K562 (cell line): ENCODE measurements around the gene TMEM203. TPM values are rescaled to one million over a fixed set of nuclear protein-coding genes. Genes with fewer than 3 reads are reported as not detected.

Experiments
- ATF2 ChIP-seq: sonication (generic); formaldehyde crosslinking; IDR thresholded peaks from 2 replicates; pipeline ENCODE4 v1.8.1; 2022; ENCODE audit warnings: missing genetic modification reagents
- BCLAF1 ChIP-seq, 2 experiments: fragments of 450-650 bp in 1 of 2; IDR thresholded peaks; 2 replicates each; pipeline ENCODE4 v1.6.1; 2011 to 2017; ENCODE audit warnings: low read depth in 2 of 2, antibody characterized with exemption in 1 of 2, borderline replicate concordance in 1 of 2, low read length in 1 of 2, mild to moderate bottlenecking in 1 of 2, mixed read lengths in 1 of 2; ENCODE audit not compliant: control insufficient read depth in 1 of 2
- BHLHE40 ChIP-seq: IDR thresholded peaks from 2 replicates; pipeline ENCODE4 v1.6.1; 2011; ENCODE audit warnings: low read length, improper control_type of control experiment
- E4F1 ChIP-seq: fragments of 250-450 bp; sonication (Bioruptor Pico); IDR thresholded peaks from 2 replicates; pipeline ENCODE4 v1.5.0; 2021; ENCODE audit warnings: mild to moderate bottlenecking, borderline replicate concordance
- EGR1 ChIP-seq: fragments of 450-650 bp; conservative IDR thresholded peaks from 2 replicates; pipeline ENCODE4 v1.6.1; 2017; ENCODE audit warnings: mild to moderate bottlenecking
- GTF2F1 ChIP-seq: IDR thresholded peaks from 2 replicates; pipeline ENCODE4 v1.6.1; 2011; ENCODE audit warnings: low read depth, low read length, improper control_type of control experiment
- KDM4B ChIP-seq, 2 experiments: fragments of 450-650 bp in 1 of 2; sonication (generic) in 1 of 2; IDR thresholded peaks; 2 replicates each; pipeline ENCODE4 v1.6.1; 2016 to 2017; ENCODE audit warnings: borderline replicate concordance in 2 of 2, antibody characterized with exemption in 1 of 2, low read depth in 1 of 2, mild to moderate bottlenecking in 1 of 2
- PML ChIP-seq: IDR thresholded peaks from 2 replicates; pipeline ENCODE4 v1.6.1; 2012; ENCODE audit warnings: low read length, inconsistent platforms
- POLR2B ChIP-seq: fragments of 450-650 bp; IDR thresholded peaks from 2 replicates; pipeline ENCODE4 v1.6.1; 2018; ENCODE audit warnings: low read depth; ENCODE audit not compliant: partially characterized antibody
- RCOR1 ChIP-seq, 2 experiments: IDR thresholded peaks; 2 replicates each; pipeline ENCODE4 v1.6.1; 2012; ENCODE audit warnings: low read depth in 2 of 2, low read length in 2 of 2, borderline replicate concordance in 1 of 2, improper control_type of control experiment in 1 of 2
- THRA ChIP-seq: fragments of 450-650 bp; IDR thresholded peaks from 2 replicates; pipeline ENCODE4 v1.6.1; 2017; ENCODE audit warnings: mild to moderate bottlenecking, moderate library complexity
- ZEB2 ChIP-seq: fragments of 450-650 bp; IDR thresholded peaks from 2 replicates; pipeline ENCODE4 v1.6.1; 2016
- ZNF511 ChIP-seq: sonication (generic); formaldehyde crosslinking; IDR thresholded peaks from 2 replicates; pipeline ENCODE4 v1.8.0; 2022; ENCODE audit warnings: mild to moderate bottlenecking, missing genetic modification reagents
- ZNF740 ChIP-seq, 3 experiments: fragments of 200-800 bp in 1 of 3; sonication (Bioruptor generic) in 1 of 3; sonication (generic) in 1 of 3; formaldehyde crosslinking in 1 of 3; IDR thresholded peaks; 2 replicates each; pipeline versions ENCODE4 v1.6.1 to v1.8.0; 2016 to 2022; ENCODE audit warnings: mild to moderate bottlenecking in 2 of 3, missing compliant biosample characterization in 2 of 3, missing genetic modification characterization in 2 of 3, missing genetic modification reagents in 1 of 3
- polyA plus RNA-seq, 8 experiments: library from polyadenylated mRNA; depleted of rRNA in 4 of 8; stranded (reverse) in 5 of 8; unstranded in 3 of 8; fragments of >200 nt; fragmentation: Nextera tagmentation in 2 of 8; fragmentation: Illumina TruSeq in 1 of 8; extraction: Ambion mirVana in 2 of 8; extraction: Trizol in 1 of 8; gene quantifications; 2 replicates each; pipeline versions ENCODE4 v1.2.1 to v1.2.3, GENCODE V29; 2011 to 2014; ENCODE audit warnings: inconsistent platforms in 1 of 8, missing spikeins in 1 of 8
- total RNA-seq, 7 experiments: library from RNA; depleted of rRNA in 6 of 7; stranded (reverse); fragments of >200 nt in 6 of 7; fragmentation: Illumina TruSeq in 2 of 7; extraction: Trizol in 2 of 7; gene quantifications; 2 replicates each; pipeline versions ENCODE4 v1.2.1 to v1.2.3, GENCODE V29; 2011 to 2021; ENCODE audit warnings: low replicate concordance in 1 of 7

The TMEM203 gene
- total and polyA plus RNA-seq, 9 of the 15 experiments (the other 6 are each of a cell fraction or from before 2014, with no cell fraction given): 8.8 to 59.5 (median 37.6) TPM

- peak; percentile 30; the same call in 1 of the 2 replicates for TF ChIP-seq EGR1
- TF ChIP-seq PML: 0 out of 2 replicates have a peak, but pooled peaks have one; percentile 42
- peak; percentile 93 for TF ChIP-seq BHLHE40
- 0 out of 4 replicates have a peak, but pooled peaks of 1 of the 2 experiments have one; percentile 39 for TF ChIP-seq RCOR1 (IDR thresholded peaks at IDR 0.05; ENCODE audit: borderline replicate concordance in 1 of 2, low read depth in 2 of 2, low read length in 2 of 2)
- TF ChIP-seq POLR2B: peak; percentile 73
- peak; percentile 66; the same call in 1 of the 2 replicates for TF ChIP-seq ZEB2
- no peak for TF ChIP-seq E4F1
- TF ChIP-seq ATF2: 0 out of 2 replicates have a peak, but pooled peaks have one; percentile 62
- TF ChIP-seq THRA: no peak
- TF ChIP-seq ZNF511 (CRISPR knock-in tag): 0 out of 2 replicates have a peak, but pooled peaks have one; percentile 42
- TF ChIP-seq ZNF740 (CRISPR knock-in tag; IDR thresholded peaks at IDR 0.05): peak; percentile 100
- TF ChIP-seq ZNF740 (tag; IDR thresholded peaks at IDR 0.05): peak in 1 of 2 experiments; percentile 94; a peak in 2 of 4 replicates
- no peak for TF ChIP-seq GTF2F1
- 0 out of 4 replicates have a peak, but pooled peaks of 1 of the 2 experiments have one; percentile 43 for TF ChIP-seq KDM4B (IDR thresholded peaks at IDR 0.05; ENCODE audit: borderline replicate concordance in 2 of 2, low read depth in 1 of 2)
- no peak for TF ChIP-seq BCLAF1 (IDR thresholded peaks at IDR 0.05; ENCODE audit: borderline replicate concordance in 1 of 2, control insufficient read depth in 1 of 2, low read depth in 2 of 2, low read length in 1 of 2)
These were observed 16.8 kb downstream of the TMEM203 start, which contains the start of the genes ANAPC2 and SSNA1 (continued) for GRCh38 chr9:137188490-137189296.
